ENCODE measurements around the gene AP2A1. TPM values are rescaled to one million over a fixed set of nuclear protein-coding genes. Genes with fewer than 3 reads are reported as not detected.

The AP2A1 gene
- total and polyA plus RNA-seq, 2 donors (not counting 1 experiment from before 2014, with no cell fraction given): 48.4 to 56.9 TPM

DNA sequence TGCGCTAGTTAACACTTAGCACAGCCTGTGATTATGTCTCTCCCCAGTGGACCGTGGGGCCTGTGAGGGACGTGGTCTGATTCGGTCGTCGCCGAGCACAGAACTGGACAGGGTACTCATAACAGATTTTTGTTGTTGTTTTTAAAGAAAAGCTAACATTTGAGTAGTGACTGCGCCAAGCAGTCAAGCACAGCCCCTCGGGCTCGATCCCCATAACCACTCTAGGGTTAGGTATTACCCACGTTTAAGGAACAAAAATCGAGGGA, 83.4 kb downstream of the AP2A1 start:
- peak overlapping the region; percentile 93 for H3K4me3 Mint-ChIP-seq
- peaks cover 51% of the 10 kb centered on the region for H3K4me1 Mint-ChIP-seq
- DNase-seq (no peak), ATAC-seq (ENCODE audit: low read depth) (no peak)
- peak overlapping the region; percentile 98 for H3K27ac Mint-ChIP-seq
- no peaks in the 10 kb centered on the region for H3K27me3 Mint-ChIP-seq
- no peaks in the 10 kb centered on the region for H3K27me3 ChIP-seq (replicated peaks in 1 of 4; ENCODE audit: control extremely low read depth in 1 of 4, control insufficient read depth in 3 of 4, insufficient read depth in 4 of 4, low read length in 3 of 4)
- intact Hi-C loops (cut with micrococcal nuclease): loop anchor here (1.0 kb wide), 4 partner anchors 17 to 84 kb away; partner anchors contain the start of genes FUZ, MED25 and PNKP
- peaks cover 35% of the 10 kb centered on the region for H3K79me2 ChIP-seq (ENCODE audit: control insufficient read depth, insufficient read depth, low read length)
- peaks cover 0 to 9% of the 10 kb centered on the region in 2 experiments for H3K36me3 ChIP-seq (replicated peaks in 1 of 2; ENCODE audit: control extremely low read depth in 1 of 2, control insufficient read depth in 1 of 2, extremely low read depth in 1 of 2, insufficient read depth in 2 of 2, low read length in 1 of 2)
- ChIA-PET POLR2A (interaction anchor here (0.9 to 4.8 kb wide), 9 partner anchors 9 to 259 kb away, joined by 3 to 40 read pairs (median 7); partner anchors contain the start of genes AKT1S1, AP2A1, FUZ and MED25), CTCF (interaction anchor here (0.5 to 1.4 kb wide), 9 partner anchors 8 to 151 kb away, joined by 3 to 6 read pairs (median 4); partner anchors contain the start of genes AKT1S1, FUZ and TBC1D17)
- peaks cover 35% of the 10 kb centered on the region for H4K20me1 ChIP-seq (ENCODE audit: control insufficient read depth, insufficient read depth, low read length, poor library complexity, severe bottlenecking)
- peak overlapping the region; percentile 91 to 95 for H3K27ac ChIP-seq (ENCODE audit: low read length in 2 of 2)
- WGBS (ENCODE audit: insufficient coverage): 75% methylated on average over 7 of the region's 12 CpGs
- peaks cover 36 to 55% of the 10 kb centered on the region in 2 donors for H3K4me1 ChIP-seq (ENCODE audit: control insufficient read depth in 2 of 2, insufficient read depth in 2 of 2, low read length in 2 of 2)
- peak overlapping the region; percentile 83 for H3K4me2 ChIP-seq (replicated peaks; ENCODE audit: low read depth, low read length, poor library complexity, severe bottlenecking)
- no peak for TF ChIP-seq EZH2 (IDR thresholded peaks at IDR 0.05; ENCODE audit: borderline replicate concordance, insufficient read depth, low read depth, low read length, poor library complexity, severe bottlenecking)
- TF ChIP-seq, protein P1, sequence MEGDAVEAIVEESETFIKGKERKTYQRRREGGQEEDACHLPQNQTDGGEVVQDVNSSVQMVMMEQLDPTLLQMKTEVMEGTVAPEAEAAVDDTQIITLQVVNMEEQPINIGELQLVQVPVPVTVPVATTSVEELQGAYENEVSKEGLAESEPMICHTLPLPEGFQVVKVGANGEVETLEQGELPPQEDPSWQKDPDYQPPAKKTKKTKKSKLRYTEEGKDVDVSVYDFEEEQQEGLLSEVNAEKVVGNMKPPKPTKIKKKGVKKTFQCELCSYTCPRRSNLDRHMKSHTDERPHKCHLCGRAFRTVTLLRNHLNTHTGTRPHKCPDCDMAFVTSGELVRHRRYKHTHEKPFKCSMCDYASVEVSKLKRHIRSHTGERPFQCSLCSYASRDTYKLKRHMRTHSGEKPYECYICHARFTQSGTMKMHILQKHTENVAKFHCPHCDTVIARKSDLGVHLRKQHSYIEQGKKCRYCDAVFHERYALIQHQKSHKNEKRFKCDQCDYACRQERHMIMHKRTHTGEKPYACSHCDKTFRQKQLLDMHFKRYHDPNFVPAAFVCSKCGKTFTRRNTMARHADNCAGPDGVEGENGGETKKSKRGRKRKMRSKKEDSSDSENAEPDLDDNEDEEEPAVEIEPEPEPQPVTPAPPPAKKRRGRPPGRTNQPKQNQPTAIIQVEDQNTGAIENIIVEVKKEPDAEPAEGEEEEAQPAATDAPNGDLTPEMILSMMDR (IDR thresholded peaks at IDR 0.05): no peak
- H2AFZ ChIP-seq (ENCODE audit: insufficient read depth, low read depth, low read length, poor library complexity, severe bottlenecking): peak overlapping the region; percentile 85
- peak overlapping the region; percentile 45 to 95 (median 89) for H3K4me3 ChIP-seq (ENCODE audit: control extremely low read depth in 1 of 5, extremely low read depth in 1 of 5, insufficient read depth in 1 of 5, low read depth in 2 of 5, low read length in 4 of 5)
- no peaks in the 10 kb centered on the region for H3K9me3 Mint-ChIP-seq (ENCODE audit: insufficient read depth)
- peaks cover 0 to 6% (median 0%) of the 10 kb centered on the region in 3 donors for H3K9me3 ChIP-seq (ENCODE audit: control extremely low read depth in 1 of 3, control insufficient read depth in 2 of 3, insufficient read depth in 1 of 3, low read length in 2 of 3)
- peak overlapping the region; percentile 96 for H3K9ac ChIP-seq (ENCODE audit: low read length)
